ENCODE measurements around the gene CPSF4L. TPM values are rescaled to one million over a fixed set of nuclear protein-coding genes. Genes with fewer than 3 reads are reported as not detected.
A peak's percentile ranks its signal among the peaks of the same experiment; 100 is the strongest.

The CPSF4L gene
- polyA plus RNA-seq, 1 of the 3 experiments (the other 2 are of a cell fraction), result 0.10 TPM

DNA sequence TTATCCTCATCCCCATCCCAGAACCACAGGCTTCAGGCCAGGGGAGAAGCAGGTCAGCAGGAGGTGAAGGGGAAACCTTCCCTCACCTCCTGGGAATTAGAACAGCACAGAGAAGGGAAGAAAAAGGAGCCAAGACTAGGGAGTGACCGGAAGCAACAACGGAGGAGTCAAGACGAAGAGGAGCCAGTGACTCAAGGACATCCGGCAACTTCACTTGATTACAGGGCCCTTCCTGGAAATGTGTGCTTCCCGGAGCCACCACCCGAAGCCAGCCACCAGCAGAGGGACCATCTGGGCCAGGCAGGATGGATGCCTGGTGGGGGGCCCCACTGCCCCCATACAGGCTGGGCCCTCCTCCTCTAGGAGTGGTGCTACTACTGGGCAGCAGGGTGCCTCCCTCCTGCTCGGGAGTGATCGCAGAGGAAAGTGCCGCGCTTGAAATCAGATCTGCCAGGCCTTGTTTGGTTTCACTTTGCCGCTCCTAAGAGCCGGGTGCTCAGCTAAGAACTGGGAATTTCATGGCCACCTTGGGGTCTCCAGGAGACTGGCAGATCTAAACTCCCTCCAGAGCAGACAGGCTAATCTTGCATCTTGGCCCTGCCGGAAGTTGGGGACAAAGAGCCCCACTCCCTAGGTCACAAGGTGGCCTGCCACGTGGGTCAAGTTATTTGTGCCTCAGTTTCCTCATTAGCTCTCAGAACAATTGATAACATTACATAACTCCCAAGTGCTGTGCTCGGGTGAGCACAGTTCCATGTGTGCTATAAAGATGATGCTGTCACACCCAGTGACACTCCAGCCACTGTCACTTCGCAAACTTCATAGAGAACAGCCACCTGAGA lies 43.5 kb upstream of the CPSF4L start (continued):
- TF ChIP-seq, protein P1, sequence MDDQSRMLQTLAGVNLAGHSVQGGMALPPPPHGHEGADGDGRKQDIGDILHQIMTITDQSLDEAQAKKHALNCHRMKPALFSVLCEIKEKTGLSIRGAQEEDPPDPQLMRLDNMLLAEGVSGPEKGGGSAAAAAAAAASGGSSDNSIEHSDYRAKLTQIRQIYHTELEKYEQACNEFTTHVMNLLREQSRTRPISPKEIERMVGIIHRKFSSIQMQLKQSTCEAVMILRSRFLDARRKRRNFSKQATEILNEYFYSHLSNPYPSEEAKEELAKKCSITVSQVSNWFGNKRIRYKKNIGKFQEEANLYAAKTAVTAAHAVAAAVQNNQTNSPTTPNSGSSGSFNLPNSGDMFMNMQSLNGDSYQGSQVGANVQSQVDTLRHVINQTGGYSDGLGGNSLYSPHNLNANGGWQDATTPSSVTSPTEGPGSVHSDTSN (IDR thresholded peaks at IDR 0.05), result peak; percentile 35; the same call in 1 of the 2 replicates
- TF ChIP-seq YY1 (IDR thresholded peaks at IDR 0.05; ENCODE audit: low read depth) (no peak), MAX (IDR thresholded peaks at IDR 0.05; ENCODE audit: low read depth) (peak; percentile 68), GABPA (IDR thresholded peaks at IDR 0.05; ENCODE audit: low read depth) (peak; percentile 79), POLR2AphosphoS5 (IDR thresholded peaks at IDR 0.05; ENCODE audit: low read depth, low read length) (0 out of 2 replicates have a peak, but pooled peaks have one; percentile 22), REST (IDR thresholded peaks at IDR 0.05; ENCODE audit: low read depth, low read length) (0 out of 2 replicates have a peak, but pooled peaks have one; percentile 2), RXRA (IDR thresholded peaks at IDR 0.05; ENCODE audit: borderline replicate concordance, low read depth) (peak; percentile 38; the same call in 1 of the 2 replicates)

DNA sequence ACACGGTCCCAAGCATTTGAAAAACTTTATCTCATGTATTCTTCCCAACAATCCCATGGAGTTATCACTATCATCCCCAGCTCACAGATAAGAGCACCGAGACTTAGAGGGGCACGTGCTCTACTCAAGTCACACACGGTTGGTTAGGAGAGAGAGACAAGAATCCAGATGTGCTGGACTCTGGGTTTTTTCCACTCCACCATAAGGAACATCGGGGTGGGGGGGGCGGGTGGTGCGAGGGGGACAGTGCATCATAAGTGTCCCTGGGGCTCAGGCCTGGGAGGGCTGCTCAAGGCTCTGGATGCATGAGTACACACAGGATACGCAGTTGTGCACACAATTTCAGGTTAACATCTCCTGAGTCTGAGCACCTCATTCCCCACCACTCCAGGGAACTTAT lies 42.8 kb upstream of the CPSF4L start:
- peaks cover 32% of the 10 kb centered on the region for H4K20me1 ChIP-seq (ENCODE audit: insufficient read depth)
- no peaks in the 10 kb centered on the region for H3K27me3 ChIP-seq (ENCODE audit: insufficient read depth)
- ChIA-PET POLR2A (no interaction called here), CTCF (interaction anchor here (0.5 to 4.3 kb wide), 4 partner anchors 49 to 577 kb away, joined by 3 to 20 read pairs (median 7); no protein-coding TSS in a partner anchor)
- no peaks in the 10 kb centered on the region for H3K9me3 ChIP-seq
- peak overlapping the region in 1 of 2 experiments; percentile 96; a peak in 3 of 4 replicates for H3K27ac ChIP-seq (ENCODE audit: low read depth in 2 of 2, low read length in 1 of 2)
- no peaks in the 10 kb centered on the region for H3K9me2 ChIP-seq
- peaks cover 57% of the 10 kb centered on the region for H3F3A ChIP-seq (replicated peaks; ENCODE audit: insufficient read depth)
- H3K4me2 ChIP-seq, result peak overlapping the region; percentile 98
- H3K36me3 ChIP-seq (replicated peaks in 1 of 2; ENCODE audit: control insufficient read depth in 1 of 2, insufficient read depth in 2 of 2, low read length in 1 of 2), result peaks cover 0 to 8% of the 10 kb centered on the region in 2 experiments
- peak overlapping the region in 1 of 2 experiments; percentile 63; a peak in 1 of 4 replicates for H3K4me3 ChIP-seq (ENCODE audit: low read depth in 2 of 2, low read length in 1 of 2)
- H3K9ac ChIP-seq, result peak overlapping the region; percentile 66; the same call in 1 of the 2 replicates
- 74% methylated on average over 8 of the region's 8 CpGs for WGBS (ENCODE audit: low lambda C conversion rate)
- H2AFZ ChIP-seq (ENCODE audit: low read depth), result peak overlapping the region; percentile 25; the same call in 1 of the 2 replicates
- peaks cover 68 to 85% of the 10 kb centered on the region in 2 experiments for H3K4me1 ChIP-seq (ENCODE audit: control insufficient read depth in 1 of 2, insufficient read depth in 2 of 2, low read depth in 1 of 2, low read length in 1 of 2)
- no peak for DNase-seq
- H3K79me2 ChIP-seq (ENCODE audit: insufficient read depth), result peaks cover 100% of the 10 kb centered on the region
- TF ChIP-seq CTCF (IDR thresholded peaks at IDR 0.05) (no peak), ELF1 (IDR thresholded peaks at IDR 0.05) (no peak), FOSL2 (IDR thresholded peaks at IDR 0.05; ENCODE audit: borderline replicate concordance, low read depth) (no peak)
- TF ChIP-seq, protein P2, sequence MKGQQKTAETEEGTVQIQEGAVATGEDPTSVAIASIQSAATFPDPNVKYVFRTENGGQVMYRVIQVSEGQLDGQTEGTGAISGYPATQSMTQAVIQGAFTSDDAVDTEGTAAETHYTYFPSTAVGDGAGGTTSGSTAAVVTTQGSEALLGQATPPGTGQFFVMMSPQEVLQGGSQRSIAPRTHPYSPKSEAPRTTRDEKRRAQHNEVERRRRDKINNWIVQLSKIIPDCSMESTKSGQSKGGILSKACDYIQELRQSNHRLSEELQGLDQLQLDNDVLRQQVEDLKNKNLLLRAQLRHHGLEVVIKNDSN (IDR thresholded peaks at IDR 0.05; ENCODE audit: borderline replicate concordance, low read depth), result no peak
